GM19438 (cell line): ENCODE results near the gene HCN2.

ENCODE experiments used
- ATAC-seq: cut with Tn5 transposase; IDR thresholded peaks from one replicate; pipeline ENCODE4 v1.9.1; 2021; ENCODE audit warnings: low read depth; ENCODE audit not compliant: unreplicated experiment

Gene HCN2

GRCh38 chr19:633786-634639 is 44.3 kb downstream of the HCN2 start:
- ATAC-seq, result no peak

GRCh38 chr19:634975-635652 is 45.4 kb downstream of the HCN2 start:
- no peak for ATAC-seq

GRCh38 chr19:638906-639252 is 49.2 kb downstream of the HCN2 start:
- ATAC-seq, result no peak

GRCh38 chr19:639253-640160 is 49.8 kb downstream of the HCN2 start, which contains the start of gene FGF22:
Gene FGF22, plus strand, starts transcription at chr19:639879. Its CDS starts 47 bp downstream, at chr19:639926.
- peak; percentile 48 for ATAC-seq

GRCh38 chr19:640161-640558 is 50.5 kb downstream of the HCN2 start:
- no peak for ATAC-seq

- ATAC-seq, result no peak
Measured at GRCh38 chr19:640606-641189, 51.0 kb downstream of the HCN2 start.

GRCh38 chr19:641702-642101 is 52.0 kb downstream of the HCN2 start:
- no peak for ATAC-seq

- no peak for ATAC-seq
Measured at GRCh38 chr19:642767-643727, 53.4 kb downstream of the HCN2 start.

GRCh38 chr19:643736-644135 is 54.1 kb downstream of the HCN2 start:
- ATAC-seq, result no peak

GRCh38 chr19:644363-644762 is 54.7 kb downstream of the HCN2 start:
- no peak for ATAC-seq

GRCh38 chr19:644789-645188 is 55.1 kb downstream of the HCN2 start:
- no peak for ATAC-seq

- no peak for ATAC-seq
Measured at GRCh38 chr19:645912-646778, 56.5 kb downstream of the HCN2 start.

- ATAC-seq, result no peak
Measured at GRCh38 chr19:646779-647565, 57.3 kb downstream of the HCN2 start.

- ATAC-seq, result no peak
Measured at GRCh38 chr19:647566-648284, 58.0 kb downstream of the HCN2 start.

- ATAC-seq, result no peak
Measured at GRCh38 chr19:648305-648704, 58.6 kb downstream of the HCN2 start.

GRCh38 chr19:648904-649801 is 59.5 kb downstream of the HCN2 start:
- no peak for ATAC-seq
